B cell (primary cell): Measurements from ENCODE around the gene TNIK. TPM values are rescaled to one million over a fixed set of nuclear protein-coding genes. Genes with fewer than 3 reads are reported as not detected.
"Not testable (repeated sequence)": the region's sequence is repeated elsewhere in the genome, so short reads cannot be mapped to it uniquely, and the experiment has no call there.

ENCODE experiments used
- ATAC-seq: fragments of 200-7000 bp; cut with Tn5 transposase; one replicate; pipeline ENCODE4 v1.10.0; 2021; ENCODE audit warnings: low read depth, mild to moderate bottlenecking, moderate number of reproducible peaks, moderate library complexity
- CTCF ChIA-PET: fragments of 350-600 bp; sonication (Branson Sonifier 250); formaldehyde crosslinking; loops from one replicate; lab custom pipeline; 2021; ENCODE audit warnings: antibody characterized with exemption, inconsistent platforms; lab: Charles Lee
- POLR2A ChIA-PET: fragments of 350-600 bp; sonication (Branson Sonifier 250); formaldehyde crosslinking; loops from one replicate; lab custom pipeline; 2021; ENCODE audit warnings: antibody characterized with exemption; lab: Charles Lee
- DNase-seq: peaks from one replicate; pipeline ENCODE4 v3.0.0; 2013
- H2AFZ ChIP-seq: 2 replicates; pipeline ENCODE4 v1.6.1; 2012; ENCODE audit warnings: mild to moderate bottlenecking, low read depth, low read length; ENCODE audit not compliant: insufficient read depth, poor library complexity, severe bottlenecking
- H3K27ac ChIP-seq, 2 donors: 1 replicate in 1 of 2; 2 replicates in 1 of 2; pipeline ENCODE4 v1.5.1; 2012 to 2013; ENCODE audit warnings: low read length in 2 of 2, mild to moderate bottlenecking in 2 of 2, moderate library complexity in 1 of 2
- H3K27me3 ChIP-seq, 4 experiments: fragments of 200-600 bp in 1 of 4; sonication (generic) in 1 of 4; replicated peaks in 1 of 4; 1 replicate in 2 of 4; 2 replicates in 2 of 4; pipeline versions ENCODE4 v1.6.1 to v1.7.0; 2013 to 2016; ENCODE audit warnings: low read length in 3 of 4, mild to moderate bottlenecking in 2 of 4, mixed read lengths in 1 of 4, moderate library complexity in 1 of 4; ENCODE audit not compliant: insufficient read depth in 4 of 4, control insufficient read depth in 3 of 4; ENCODE audit errors: control extremely low read depth in 1 of 4
- H3K36me3 ChIP-seq, 2 experiments: replicated peaks in 1 of 2; 1 replicate in 1 of 2; 2 replicates in 1 of 2; pipeline versions ENCODE4 v1.6.1 to v1.7.1; 2013; ENCODE audit warnings: low read length in 1 of 2; ENCODE audit not compliant: insufficient read depth in 2 of 2, control insufficient read depth in 1 of 2; ENCODE audit errors: control extremely low read depth in 1 of 2, extremely low read depth in 1 of 2
- H3K4me1 ChIP-seq, 2 donors: fragments of 200-600 bp in 1 of 2; sonication (generic) in 1 of 2; 1 replicate in 1 of 2; 2 replicates in 1 of 2; pipeline versions ENCODE4 v1.5.1 to v1.6.1; 2013 to 2017; ENCODE audit warnings: low read length in 2 of 2; ENCODE audit not compliant: control insufficient read depth in 2 of 2, insufficient read depth in 2 of 2
- H3K4me2 ChIP-seq: replicated peaks from 2 replicates; pipeline ENCODE3; 2012; ENCODE audit warnings: mild to moderate bottlenecking, low read depth, low read length; ENCODE audit not compliant: poor library complexity, severe bottlenecking
- H3K4me3 ChIP-seq, 5 experiments: fragments of 200-600 bp in 1 of 5; sonication (generic) in 1 of 5; 1 replicate in 3 of 5; 2 replicates in 2 of 5; pipeline versions ENCODE4 v1.5.1 to v1.7.0; 2011 to 2016; ENCODE audit warnings: low read length in 4 of 5, mild to moderate bottlenecking in 4 of 5, low read depth in 2 of 5, control low read depth in 1 of 5, moderate library complexity in 1 of 5; ENCODE audit not compliant: insufficient read depth in 1 of 5; ENCODE audit errors: control extremely low read depth in 1 of 5, extremely low read depth in 1 of 5
- H3K79me2 ChIP-seq: fragments of 200-600 bp; sonication (generic); one replicate; pipeline ENCODE4 v1.6.0; 2016; ENCODE audit warnings: low read length; ENCODE audit not compliant: control insufficient read depth, insufficient read depth
- H3K9ac ChIP-seq: fragments of 200-600 bp; sonication (generic); 2 replicates; pipeline ENCODE4 v1.6.1; 2017; ENCODE audit warnings: mild to moderate bottlenecking, low read length, moderate library complexity
- H3K9me3 ChIP-seq, 3 donors: one replicate each; pipeline versions ENCODE4 v1.6.1 to v1.7.1; 2013; ENCODE audit warnings: low read length in 2 of 3; ENCODE audit not compliant: control insufficient read depth in 2 of 3, insufficient read depth in 1 of 3; ENCODE audit errors: control extremely low read depth in 1 of 3
- H4K20me1 ChIP-seq: 2 replicates; pipeline ENCODE4 v1.6.0; 2012; ENCODE audit warnings: mild to moderate bottlenecking, low read length; ENCODE audit not compliant: insufficient read depth, control insufficient read depth, poor library complexity, severe bottlenecking
- H3K27ac Mint-ChIP-seq: one replicate; pipeline ENCODE4 v1.8.0; 2021; ENCODE audit warnings: mixed read lengths
- H3K27me3 Mint-ChIP-seq: one replicate; pipeline ENCODE4 v1.8.0; 2021; ENCODE audit warnings: mixed read lengths
- H3K4me1 Mint-ChIP-seq: one replicate; pipeline ENCODE4 v1.8.0; 2021; ENCODE audit warnings: mixed read lengths
- H3K4me3 Mint-ChIP-seq: one replicate; pipeline ENCODE4 v1.8.0; 2021; ENCODE audit warnings: mixed read lengths
- H3K9me3 Mint-ChIP-seq: one replicate; pipeline ENCODE4 v1.8.0; 2022; ENCODE audit warnings: mixed read lengths; ENCODE audit not compliant: insufficient read depth
- CTCF ChIP-seq: fragments of 200-600 bp; IDR thresholded peaks from one replicate; pipeline ENCODE4 v1.8.0; 2022; ENCODE audit warnings: antibody characterized with exemption, mild to moderate bottlenecking
- EZH2 ChIP-seq: IDR thresholded peaks from 2 replicates; pipeline ENCODE4 v1.6.1; 2012; ENCODE audit warnings: borderline replicate concordance, low read depth, mild to moderate bottlenecking, moderate library complexity, low read length; ENCODE audit not compliant: insufficient read depth, poor library complexity, severe bottlenecking
- WGBS: methylation state at CpG from one replicate; pipeline ENCODE4 v1.1.5; 2013; ENCODE audit warnings: missing lambda C conversion rate; ENCODE audit not compliant: insufficient coverage; 5-methylcytosine and 5-hydroxymethylcytosine counted together
- intact Hi-C: fragments of 100-400 bp; cut with micrococcal nuclease; formaldehyde crosslinking; loops from one replicate; pipeline ENCODE4 v1.10.0; 2022
- polyA plus RNA-seq: library from polyadenylated mRNA; depleted of rRNA; stranded (reverse); fragments of >200 nt; gene quantifications from 2 replicates; pipeline ENCODE4 v1.2.3, GENCODE V29; 2012
- total RNA-seq, 2 donors: library from RNA; stranded (reverse); fragments of 120-200 nt in 1 of 2; gene quantifications; 1 replicate in 1 of 2; 2 replicates in 1 of 2; pipeline versions ENCODE4 v1.2.3 to v1.2.4, GENCODE V29; 2013 to 2022

The TNIK gene
- total and polyA plus RNA-seq, 2 donors (not counting 1 experiment from before 2014, with no cell fraction given): 0.66 to 7.7 TPM

DNA sequence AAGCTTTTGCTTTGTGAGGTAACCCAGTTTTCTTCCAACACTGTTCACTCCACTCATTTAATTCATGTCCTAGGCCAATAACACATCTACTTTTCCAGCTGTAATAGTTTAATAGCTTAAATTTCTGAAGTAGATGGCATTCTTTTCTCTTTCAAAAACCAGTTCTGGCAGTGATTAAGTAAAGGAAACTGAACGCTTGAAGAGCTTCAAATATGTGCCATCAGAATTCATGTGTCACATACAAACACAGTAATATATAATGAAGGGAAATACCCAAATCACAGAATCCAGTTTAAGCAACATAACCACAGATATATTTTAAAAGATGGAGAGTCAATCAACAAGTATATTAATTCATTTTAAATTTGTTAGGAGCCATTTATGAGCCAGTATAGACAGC, 91.0 kb downstream of the TNIK start:
- Histone ChIP-seq H3K4me1 (no peaks in the 10 kb centered on the region), H2AFZ (no peak overlapping the region), H4K20me1 (no peaks in the 10 kb centered on the region), H3K79me2 (no peaks in the 10 kb centered on the region), H3K27ac (no peak overlapping the region), H3K4me3 (no peak overlapping the region), H3K9ac (no peak overlapping the region), H3K9me3 (no peaks in the 10 kb centered on the region), H3K36me3 (no peaks in the 10 kb centered on the region), H3K4me2 (no peak overlapping the region), H3K27me3 (no peaks in the 10 kb centered on the region)
- intact Hi-C loops: no loop called here
- POLR2A ChIA-PET: no interaction called here
- CTCF ChIA-PET: interaction anchor here (1.6 kb wide), 1 partner anchor 22 kb away, joined by 3 read pairs; no protein-coding TSS in a partner anchor
- H3K4me3 Mint-ChIP-seq: no peak overlapping the region
- no peaks in the 10 kb centered on the region for H3K27me3 Mint-ChIP-seq
- TF ChIP-seq CTCF (no peak), EZH2 (no peak)
- WGBS: no CpG with 5 or more reads among the region's 1 CpG
- ATAC-seq (no peak), DNase-seq (no peak)
- H3K9me3 Mint-ChIP-seq: no peaks in the 10 kb centered on the region
- no peaks in the 10 kb centered on the region for H3K4me1 Mint-ChIP-seq
- no peak overlapping the region for H3K27ac Mint-ChIP-seq

DNA sequence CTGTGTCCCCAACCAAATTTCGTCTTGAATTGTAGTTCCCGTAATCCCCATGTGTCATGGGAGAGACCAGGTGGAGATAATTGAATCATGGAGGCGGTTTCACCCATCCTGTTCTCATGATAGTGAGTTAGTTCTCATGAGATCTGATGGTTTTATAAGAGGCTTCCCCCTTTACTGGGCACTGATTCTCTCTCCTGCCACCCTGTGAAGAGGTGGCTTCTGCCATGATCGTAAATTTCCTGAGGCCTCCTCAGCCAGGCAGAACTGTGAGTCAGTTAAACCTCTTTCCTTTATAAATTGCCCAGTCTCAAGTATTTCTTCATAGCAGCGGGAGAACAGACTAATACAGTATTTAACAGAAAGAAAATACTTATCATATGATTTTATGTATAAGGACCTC, 93.5 kb downstream of the TNIK start:
- DNase-seq, H3K9ac ChIP-seq, CTCF ChIA-PET, H3K4me1 Mint-ChIP-seq, H3K27ac Mint-ChIP-seq, H3K9me3 Mint-ChIP-seq, H3K9me3 ChIP-seq, H3K79me2 ChIP-seq, H3K27me3 ChIP-seq, H4K20me1 ChIP-seq, H3K4me1 ChIP-seq, ATAC-seq, POLR2A ChIA-PET, H3K4me3 Mint-ChIP-seq, H3K36me3 ChIP-seq, H3K4me3 ChIP-seq, H3K27ac ChIP-seq, H3K4me2 ChIP-seq, H3K27me3 Mint-ChIP-seq, H2AFZ ChIP-seq, intact Hi-C loops: not testable (repeated sequence)
- 95% methylated on average over 3 of the region's 5 CpGs for WGBS
